Measurements from ENCODE around the gene C1D. TPM values are rescaled to one million over a fixed set of nuclear protein-coding genes. Genes with fewer than 3 reads are reported as not detected.
"Not testable (repeated sequence)": the region's sequence is repeated elsewhere in the genome, so short reads cannot be mapped to it uniquely, and the experiment has no call there.

The C1D gene
- polyA plus RNA-seq, 1 donor, result 44.9 TPM

DNA sequence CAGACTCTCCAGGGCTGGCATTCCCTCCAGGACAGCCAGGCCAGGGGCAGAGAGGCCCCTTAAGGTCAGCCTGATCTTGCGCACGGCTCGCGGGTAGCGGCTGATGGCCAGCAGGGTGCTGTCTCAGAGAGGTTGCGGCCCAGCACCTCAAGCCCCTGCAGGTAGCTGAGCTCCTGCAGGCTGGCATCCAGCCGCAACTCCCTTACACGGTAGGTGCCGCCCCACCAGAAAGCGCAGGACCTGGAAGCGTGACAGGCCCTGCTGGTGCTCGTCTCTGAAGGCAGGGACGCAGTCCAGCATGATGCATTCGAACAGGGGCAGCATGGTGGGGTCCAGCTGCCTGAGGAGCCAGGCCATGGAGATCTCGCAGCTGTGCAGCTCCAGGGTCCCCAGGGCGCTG lies 38.9 kb downstream of the C1D start:
- no peak for DNase-seq

DNA sequence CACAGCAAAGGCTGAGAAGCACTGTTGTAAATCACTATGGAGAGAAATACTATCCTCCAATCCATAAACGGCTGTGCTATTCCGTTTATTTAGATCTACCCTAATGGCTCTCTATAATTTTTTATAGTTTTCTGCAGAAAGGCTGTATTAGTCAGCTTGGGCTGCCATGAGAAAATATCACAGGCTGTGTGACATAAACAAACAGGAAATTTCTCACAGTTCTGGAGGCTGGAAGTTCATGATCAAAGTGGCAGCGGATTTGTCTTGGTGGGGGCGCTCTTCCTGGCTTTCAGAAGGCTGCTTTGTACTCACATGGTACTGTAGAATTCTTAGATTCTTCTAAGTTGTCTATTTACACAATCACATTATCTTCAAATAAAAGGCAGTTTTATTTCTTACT lies 44.1 kb downstream of the C1D start:
- no peak for DNase-seq

GRCh38 chr2:68009526-68009925 lies 53.3 kb downstream of the C1D start:
- DNase-seq, result no peak

- DNase-seq, result no peak
These were observed 62.5 kb downstream of the C1D start for GRCh38 chr2:68000170-68000825.

- no peak for DNase-seq
These were observed 63.5 kb downstream of the C1D start for GRCh38 chr2:67999332-67999731.

GRCh38 chr2:67997903-67998302 lies 64.9 kb downstream of the C1D start:
- no peak for DNase-seq

- DNase-seq, result no peak
These were observed 65.3 kb downstream of the C1D start for GRCh38 chr2:67997528-67997900.

- no peak for DNase-seq
These were observed 65.9 kb downstream of the C1D start for GRCh38 chr2:67996772-67997527.

DNA sequence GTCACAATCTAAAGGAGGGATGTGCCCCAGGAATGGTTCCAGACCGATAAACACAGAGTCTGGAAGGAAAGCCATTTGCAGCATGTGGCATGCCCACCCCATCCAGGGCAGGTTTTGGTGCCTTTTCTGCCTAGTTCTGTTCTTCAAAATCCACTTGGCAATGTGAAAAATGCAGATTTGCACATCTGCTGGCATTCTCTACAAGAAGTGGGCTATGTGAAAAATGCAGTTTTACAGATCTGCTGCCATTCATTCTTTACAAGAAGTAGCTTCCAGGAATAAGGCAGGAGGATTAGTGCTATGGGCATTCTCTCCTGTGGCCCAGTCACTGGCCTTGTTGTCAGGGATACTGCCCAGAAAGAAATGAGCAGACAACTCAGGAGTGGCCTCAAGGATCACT lies 68.1 kb downstream of the C1D start:
- DNase-seq, result no peak

GRCh38 chr2:67994069-67994468 lies 68.7 kb downstream of the C1D start:
- not testable (repeated sequence) for DNase-seq

- no peak for DNase-seq
These were observed 69.5 kb downstream of the C1D start for GRCh38 chr2:67993329-67993728.

GRCh38 chr2:67991456-67991855 lies 71.3 kb downstream of the C1D start:
- no peak for DNase-seq

Other genes with a start within 250 kb of the C1D start
- 17.0 TPM for gene PNO1, start 94.9 kb upstream of the C1D start, polyA plus RNA-seq (ENCODE audit: insufficient read length)
- 71.5 TPM for gene PPP3R1, start 189.5 kb upstream of the C1D start, polyA plus RNA-seq (ENCODE audit: insufficient read length)

Data from left kidney (tissue), 2 donors.